Fibroblast of mammary gland (primary cell): Measurements from ENCODE around the gene KIF16B.

Experiments used
- DNase-seq: peaks from one replicate; pipeline ENCODE4 v3.0.0-alpha.2; 2010; ENCODE audit warnings: low read depth
- H3K4me3 ChIP-seq: 2 replicates; pipeline ENCODE4 v1.5.1; 2011; ENCODE audit warnings: low read depth, mild to moderate bottlenecking, low read length, moderate library complexity; ENCODE audit not compliant: control insufficient read depth
- CTCF ChIP-seq: conservative IDR thresholded peaks from 2 replicates; pipeline ENCODE4 v1.5.1; 2011; ENCODE audit warnings: low read depth, low read length, inconsistent platforms; ENCODE audit not compliant: control insufficient read depth, insufficient read depth

The KIF16B gene

GRCh38 chr20:16500197-16500596 lies 73.1 kb downstream of the KIF16B start:
- DNase-seq, result no peak
- TF ChIP-seq CTCF, result no peak
- H3K4me3 ChIP-seq, result no peak overlapping the region

GRCh38 chr20:16498526-16499253 lies 74.6 kb downstream of the KIF16B start:
- peak; percentile 14 for DNase-seq
- no peak overlapping the region for H3K4me3 ChIP-seq
- TF ChIP-seq CTCF, result no peak

- H3K4me3 ChIP-seq, result no peak overlapping the region
- TF ChIP-seq CTCF, result no peak
- no peak for DNase-seq
Measured at GRCh38 chr20:16497896-16498295, 75.4 kb downstream of the KIF16B start.

GRCh38 chr20:16493486-16493885 lies 79.8 kb downstream of the KIF16B start:
- no peak for TF ChIP-seq CTCF
- no peak for DNase-seq
- H3K4me3 ChIP-seq, result no peak overlapping the region

GRCh38 chr20:16491294-16491905 lies 81.8 kb downstream of the KIF16B start:
- no peak overlapping the region for H3K4me3 ChIP-seq
- no peak for TF ChIP-seq CTCF
- peak; percentile 80 for DNase-seq

GRCh38 chr20:16490696-16491095 lies 82.6 kb downstream of the KIF16B start:
- H3K4me3 ChIP-seq, result no peak overlapping the region
- no peak for TF ChIP-seq CTCF
- DNase-seq, result no peak
